CD4-positive, alpha-beta T cell treated with Interleukin-15 for 4 hours (primary cell): ENCODE data around the gene DAAM2.

Experiments used
- DNase-seq: peaks from one replicate; pipeline ENCODE4 v3.0.0-alpha.2; 2020; ENCODE audit warnings: low spot score

The DAAM2 gene

GRCh38 chr6:39887692-39888450, 95.7 kb downstream of the DAAM2 start:
- DNase-seq = no peak

GRCh38 chr6:39889229-39889628, 97.1 kb downstream of the DAAM2 start:
- DNase-seq = no peak

- DNase-seq = no peak
These were observed 99.2 kb downstream of the DAAM2 start for GRCh38 chr6:39891353-39891752.

- no peak for DNase-seq
These were observed 99.8 kb downstream of the DAAM2 start for GRCh38 chr6:39891976-39892375.

- no peak for DNase-seq
These were observed 100.4 kb downstream of the DAAM2 start for GRCh38 chr6:39892490-39893129.

- no peak for DNase-seq
These were observed 101.1 kb downstream of the DAAM2 start for GRCh38 chr6:39893286-39893685.

GRCh38 chr6:39896701-39897100, 104.5 kb downstream of the DAAM2 start:
- DNase-seq = no peak

- DNase-seq = no peak
These were observed 105.5 kb downstream of the DAAM2 start for GRCh38 chr6:39897698-39898097.

- DNase-seq = no peak
These were observed 106.4 kb downstream of the DAAM2 start for GRCh38 chr6:39898625-39899024.

GRCh38 chr6:39899554-39900295, 107.5 kb downstream of the DAAM2 start:
- DNase-seq = no peak

- no peak for DNase-seq
These were observed 109.0 kb downstream of the DAAM2 start for GRCh38 chr6:39901116-39901655.

- no peak for DNase-seq
These were observed 109.5 kb downstream of the DAAM2 start for GRCh38 chr6:39901670-39902069.

GRCh38 chr6:39902136-39902535, 110.0 kb downstream of the DAAM2 start:
- DNase-seq = no peak

GRCh38 chr6:39902786-39903465, 110.8 kb downstream of the DAAM2 start:
- DNase-seq = no peak

- DNase-seq = no peak
These were observed 111.5 kb downstream of the DAAM2 start for GRCh38 chr6:39903656-39904055.

- no peak for DNase-seq
These were observed 112.9 kb downstream of the DAAM2 start for GRCh38 chr6:39904946-39905639.

GRCh38 chr6:39905640-39905975, 113.4 kb downstream of the DAAM2 start:
- no peak for DNase-seq

GRCh38 chr6:39906318-39906761, 114.2 kb downstream of the DAAM2 start:
- DNase-seq = no peak

- DNase-seq = no peak
These were observed 115.8 kb downstream of the DAAM2 start for GRCh38 chr6:39907871-39908575.

- no peak for DNase-seq
These were observed 116.8 kb downstream of the DAAM2 start for GRCh38 chr6:39908838-39909583.
